SHP77 (cell line): Measurements from ENCODE around the gene ZFYVE27.

ENCODE experiments used
- DNase-seq, 2 experiments: peaks; one replicate each; lab custom pipeline; 2025; lab: John Stamatoyannopoulos, UW

ZFYVE27 gene

DNA sequence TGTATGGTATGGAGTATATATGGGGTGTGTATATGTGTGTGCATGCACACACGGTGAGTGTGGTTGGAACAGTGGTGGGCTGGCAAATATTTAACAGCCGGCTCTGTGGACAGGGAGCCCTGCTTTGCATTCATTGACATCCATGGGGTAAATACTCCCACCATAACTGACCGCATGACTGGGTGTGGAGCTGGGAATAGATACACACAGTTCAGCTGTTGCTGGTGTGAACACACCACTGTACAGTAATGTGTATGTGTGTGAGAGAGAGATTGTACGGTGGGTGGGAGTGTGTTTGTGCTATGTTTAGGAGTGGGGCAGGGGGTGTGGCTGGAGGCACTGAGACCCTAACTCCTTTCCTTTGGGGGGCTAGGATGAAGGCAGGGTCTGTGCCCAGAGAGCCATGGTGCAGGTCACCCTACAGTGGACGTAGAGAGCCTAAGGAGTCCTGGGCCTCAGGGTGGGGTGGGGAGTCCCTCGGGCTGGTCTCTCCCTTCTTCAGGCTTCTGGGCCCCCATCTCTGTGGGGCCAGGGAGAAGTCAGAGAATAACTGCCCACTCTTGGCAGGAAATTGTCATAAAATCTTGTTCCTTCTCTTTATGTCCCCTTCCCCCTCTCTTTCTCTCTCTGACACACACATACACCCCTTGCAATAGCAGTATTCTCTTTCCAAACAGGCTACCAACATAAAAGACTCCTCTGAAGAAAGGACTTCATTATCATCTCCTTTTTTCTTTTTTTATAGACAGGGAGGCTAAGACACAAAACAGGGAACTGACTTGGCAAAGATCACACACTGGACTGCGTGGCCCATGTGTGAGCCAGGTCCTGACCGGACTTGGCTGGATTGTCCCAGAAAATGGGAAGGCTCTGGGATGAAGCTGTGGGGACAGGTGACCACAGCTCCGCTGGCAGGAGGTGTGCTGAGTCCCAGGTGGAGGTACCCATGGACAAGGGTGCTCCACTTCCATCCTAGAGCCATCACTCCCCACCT lies 31.7 kb downstream of the ZFYVE27 start:
- no peak for DNase-seq

DNA sequence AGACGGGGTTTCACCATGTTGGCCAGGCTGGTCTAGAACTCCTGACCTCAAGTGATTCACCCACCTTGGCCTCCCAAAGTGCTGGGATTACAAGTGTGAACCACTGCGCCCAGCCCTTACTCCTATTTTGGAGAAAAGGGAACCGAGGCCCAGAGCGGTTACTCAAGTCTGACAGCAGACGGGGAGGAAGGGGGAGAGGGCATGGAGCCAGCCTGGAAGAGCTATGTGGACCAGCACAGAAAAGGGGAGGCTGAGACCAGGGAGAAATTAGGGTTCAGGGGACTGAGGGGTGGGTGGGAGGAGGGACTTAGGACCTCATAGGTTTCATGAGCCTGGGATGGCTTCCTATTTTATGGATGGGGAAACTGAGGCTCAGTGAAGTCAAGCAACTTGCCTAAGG lies 33.3 kb downstream of the ZFYVE27 start:
- DNase-seq, result no peak

DNA sequence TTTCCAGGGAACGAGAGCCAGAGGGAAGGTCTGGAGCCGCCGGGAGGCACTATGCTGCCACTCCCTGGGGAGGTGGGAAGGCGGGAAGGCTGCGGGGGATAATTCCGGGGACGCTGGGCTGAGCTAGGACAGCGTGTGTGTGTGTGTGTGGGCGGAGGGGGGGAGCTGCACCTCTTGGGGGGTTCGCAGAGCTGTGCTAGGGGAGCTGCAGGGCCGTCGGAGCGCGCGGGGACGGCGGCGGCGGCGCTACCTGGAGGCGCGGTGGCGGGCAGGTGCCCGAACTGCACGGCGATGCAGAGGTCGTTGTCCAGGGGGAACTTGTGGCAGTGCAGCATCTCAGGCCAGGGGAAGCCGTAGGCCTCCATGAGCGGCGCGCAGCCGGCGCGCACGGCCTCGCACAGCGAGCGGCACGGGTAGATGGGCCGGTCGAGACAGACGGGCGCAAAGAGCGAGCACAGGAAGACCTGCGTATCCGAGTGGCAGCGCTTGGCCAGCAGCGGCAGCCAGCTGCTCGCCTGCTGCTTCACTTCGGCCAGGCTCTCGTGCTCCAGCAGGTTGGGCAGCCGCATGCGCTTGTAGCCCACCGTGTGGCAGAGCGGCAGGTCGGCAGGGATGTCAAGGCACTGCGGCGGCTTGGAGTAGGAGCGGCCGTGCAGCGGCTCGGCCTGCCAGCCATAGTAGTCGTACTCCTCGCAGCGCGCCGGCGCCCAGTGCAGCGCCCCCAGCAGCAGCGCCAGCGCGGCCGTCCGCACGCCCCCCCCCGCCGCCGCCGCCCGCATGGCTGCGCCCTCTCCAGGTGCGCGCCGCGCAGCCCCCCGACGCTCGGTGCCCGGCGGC lies 34.3 kb downstream of the ZFYVE27 start:
- no peak for DNase-seq

DNA sequence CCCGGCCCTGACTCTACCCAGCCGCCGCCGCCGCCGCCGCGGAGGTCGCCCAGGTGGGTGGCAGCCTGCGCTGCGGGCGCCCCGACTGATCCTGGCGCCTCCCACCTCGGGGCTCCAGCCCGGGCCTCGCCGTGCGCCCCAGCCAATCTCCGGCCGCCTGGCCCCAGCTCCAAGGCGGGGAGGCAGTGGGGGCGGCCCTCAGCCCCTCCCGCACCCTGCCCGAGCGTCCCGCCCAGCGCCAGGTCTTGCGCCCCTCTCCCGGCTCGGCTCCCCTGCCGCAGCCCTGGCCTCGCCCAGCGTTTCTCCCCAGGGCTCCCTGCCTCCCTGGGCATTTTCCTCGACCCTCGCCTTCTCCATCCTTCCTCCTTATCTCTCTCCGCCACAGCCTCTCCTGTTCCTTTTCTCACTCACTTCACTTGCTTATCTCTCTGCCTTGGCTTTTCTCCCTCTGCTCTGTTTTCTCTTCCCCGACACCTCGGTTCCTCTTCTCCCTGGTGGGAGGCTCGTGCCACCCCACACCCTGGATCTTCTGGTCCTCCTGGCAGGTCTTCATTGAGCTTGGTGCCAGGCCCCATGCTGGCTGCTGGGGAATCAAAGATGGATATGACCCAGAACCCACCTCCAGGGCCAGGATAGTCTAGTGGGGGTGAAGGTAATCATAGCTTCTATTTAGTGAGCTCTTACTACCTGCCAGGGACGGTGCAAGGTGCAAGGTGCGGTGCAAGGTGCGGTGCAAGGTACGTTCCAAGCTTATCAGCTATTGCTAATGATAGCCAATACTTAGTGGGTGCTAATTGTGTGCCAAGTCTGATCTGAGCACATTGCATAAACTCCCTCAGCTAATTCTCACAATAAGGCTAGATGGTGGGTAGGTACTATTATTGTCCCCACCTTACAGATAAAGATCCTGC lies 35.2 kb downstream of the ZFYVE27 start, which contains the start of gene SFRP5:
SFRP5 (minus strand) TSS at position 87 of the 911 bp plus-strand sequence. CDS start 166 bp downstream, outside the sequence.
- no peak for DNase-seq

DNA sequence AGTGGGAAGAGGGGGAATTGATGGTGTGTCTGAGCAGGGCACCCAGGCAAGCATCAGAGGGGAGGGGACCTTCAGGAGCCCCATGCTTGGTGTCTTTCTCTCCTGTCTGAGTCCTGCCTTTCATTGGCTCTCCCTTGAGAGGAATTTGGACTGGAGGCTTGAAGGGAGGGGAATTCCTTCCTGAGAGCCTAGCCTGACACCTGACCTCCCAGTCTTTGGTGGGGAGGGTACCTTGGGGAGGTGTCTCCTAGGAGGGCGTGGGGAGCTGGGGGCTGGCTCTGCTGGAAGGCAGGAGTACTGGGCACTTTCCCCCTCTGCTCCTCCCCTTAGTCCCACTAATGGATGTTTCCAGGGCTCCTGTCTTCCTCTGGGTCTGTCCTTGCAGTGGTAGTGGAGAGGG lies 36.2 kb downstream of the ZFYVE27 start:
- DNase-seq, result no peak

DNA sequence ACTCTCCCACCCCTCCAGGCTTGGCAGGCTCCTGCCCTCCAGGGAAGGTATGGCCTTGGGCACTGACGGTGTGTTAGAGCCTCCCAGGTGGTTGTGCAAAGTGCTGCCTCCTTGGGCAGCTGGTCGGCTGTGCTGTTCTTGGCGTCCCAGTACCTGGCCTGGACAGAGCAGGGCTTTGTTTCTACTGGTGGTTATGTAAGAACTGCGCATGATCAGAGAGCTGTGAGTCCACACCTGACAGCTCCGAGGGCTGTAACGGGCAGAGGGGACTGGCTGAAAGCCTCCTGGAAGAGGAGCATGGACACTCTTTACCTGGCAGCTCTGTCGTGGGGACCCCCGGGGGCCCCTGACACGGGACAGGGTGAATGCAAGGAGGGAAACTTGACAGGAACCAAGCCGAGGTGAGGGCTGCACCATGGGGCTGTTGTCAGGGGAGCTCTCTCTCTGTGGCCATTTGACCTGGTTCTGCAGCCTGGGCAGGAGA lies 37.9 kb downstream of the ZFYVE27 start:
- DNase-seq, result no peak

DNA sequence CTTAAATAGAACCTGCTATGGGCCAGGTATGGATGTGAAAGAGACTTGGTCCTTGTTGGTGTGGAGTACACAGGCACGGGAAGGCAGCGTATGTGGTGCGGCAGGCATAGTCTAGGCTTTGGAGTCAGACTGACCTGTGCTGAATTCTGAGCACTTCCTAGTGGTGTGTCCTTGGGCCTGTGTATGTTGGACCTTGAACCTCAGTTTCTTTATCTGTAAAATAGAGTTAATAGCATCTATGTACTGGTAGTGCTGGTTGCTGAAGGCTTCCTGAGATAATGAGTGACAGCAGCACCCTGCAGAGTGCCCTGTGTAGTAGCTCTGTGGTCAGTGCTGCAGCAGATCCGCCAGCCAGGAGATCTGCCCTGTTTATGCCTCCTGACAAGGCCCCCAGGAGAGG lies 40.2 kb downstream of the ZFYVE27 start:
- no peak for DNase-seq

DNA sequence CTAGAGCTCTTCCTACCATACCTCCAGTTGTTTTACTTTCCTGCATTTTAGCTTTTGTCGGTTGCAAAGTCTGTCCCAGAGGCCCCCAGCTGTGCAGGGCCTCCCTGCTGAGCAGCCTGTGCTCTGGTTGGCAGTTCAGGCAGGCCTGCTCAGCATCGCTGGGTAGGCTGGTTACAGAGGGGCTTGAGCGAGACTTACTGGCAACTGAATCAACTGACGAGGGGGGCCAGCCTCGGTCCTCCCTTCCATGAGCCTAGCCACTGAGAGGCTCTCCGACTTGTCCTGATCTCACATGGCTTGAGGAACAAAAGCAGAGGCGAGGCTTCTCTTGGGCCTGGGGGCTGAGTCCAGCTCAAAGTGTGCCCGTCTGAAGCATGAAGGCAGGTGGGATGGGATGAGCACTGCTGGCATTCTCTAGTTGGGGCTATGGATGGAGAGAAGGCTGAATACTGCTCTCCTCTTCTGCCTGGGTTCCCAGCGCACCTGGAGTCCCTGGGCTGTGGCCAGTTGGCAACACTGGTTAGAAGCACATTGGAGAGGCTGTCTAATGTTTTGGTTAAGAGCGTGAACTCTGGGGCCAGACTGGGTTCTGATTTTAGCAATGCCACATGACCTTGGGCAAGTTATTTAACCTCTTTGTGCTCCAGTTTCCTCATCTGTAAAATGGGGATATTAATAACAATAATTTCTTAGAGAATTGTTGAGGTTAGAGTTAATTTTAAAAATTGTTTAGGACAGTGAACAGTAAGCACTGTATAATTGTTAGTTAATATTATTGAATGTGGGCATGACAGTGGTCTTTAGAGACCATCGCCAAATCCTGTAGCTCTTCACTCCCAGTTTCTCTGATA lies 41.7 kb downstream of the ZFYVE27 start:
- DNase-seq, result peak in 1 of 2 experiments; percentile 19

DNA sequence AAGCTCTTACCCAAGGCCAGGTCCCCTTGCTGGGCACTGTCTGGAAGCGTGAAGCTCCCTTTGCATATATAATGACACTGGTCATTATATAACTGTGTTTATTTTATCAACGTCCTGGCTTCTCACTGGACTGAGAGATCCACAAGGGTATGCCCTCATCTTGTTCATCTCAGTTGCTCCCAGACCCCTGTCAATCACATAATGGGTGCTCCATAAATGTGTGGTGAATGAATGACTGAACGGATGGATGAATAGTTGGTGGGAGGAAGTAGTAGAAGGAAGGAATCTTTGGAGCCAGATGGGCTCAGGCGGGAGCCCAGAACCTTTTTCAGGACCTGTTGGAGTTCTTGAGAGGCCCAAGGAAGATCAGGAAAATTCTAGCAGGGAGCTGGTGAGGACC lies 42.6 kb downstream of the ZFYVE27 start:
- no peak for DNase-seq

DNA sequence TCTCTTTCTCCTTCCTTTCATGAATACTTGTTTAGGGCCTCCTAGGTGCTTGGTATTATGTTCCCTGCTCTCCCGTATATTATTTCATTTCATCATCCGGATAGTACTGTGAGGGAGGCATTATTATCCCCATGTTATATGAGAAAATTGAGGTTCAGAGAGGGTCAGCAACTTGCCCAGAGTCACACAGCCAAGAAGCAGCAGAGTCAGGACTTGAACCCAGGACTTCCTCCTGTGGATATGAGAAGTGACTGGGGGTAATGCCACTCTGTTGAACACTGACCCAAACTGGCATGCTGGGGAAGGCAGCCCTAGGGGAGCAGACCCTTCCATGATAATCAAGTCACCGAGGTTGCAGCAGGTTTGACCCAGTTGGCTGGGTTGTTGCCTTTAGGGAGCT lies 43.0 kb downstream of the ZFYVE27 start:
- DNase-seq, result no peak

DNA sequence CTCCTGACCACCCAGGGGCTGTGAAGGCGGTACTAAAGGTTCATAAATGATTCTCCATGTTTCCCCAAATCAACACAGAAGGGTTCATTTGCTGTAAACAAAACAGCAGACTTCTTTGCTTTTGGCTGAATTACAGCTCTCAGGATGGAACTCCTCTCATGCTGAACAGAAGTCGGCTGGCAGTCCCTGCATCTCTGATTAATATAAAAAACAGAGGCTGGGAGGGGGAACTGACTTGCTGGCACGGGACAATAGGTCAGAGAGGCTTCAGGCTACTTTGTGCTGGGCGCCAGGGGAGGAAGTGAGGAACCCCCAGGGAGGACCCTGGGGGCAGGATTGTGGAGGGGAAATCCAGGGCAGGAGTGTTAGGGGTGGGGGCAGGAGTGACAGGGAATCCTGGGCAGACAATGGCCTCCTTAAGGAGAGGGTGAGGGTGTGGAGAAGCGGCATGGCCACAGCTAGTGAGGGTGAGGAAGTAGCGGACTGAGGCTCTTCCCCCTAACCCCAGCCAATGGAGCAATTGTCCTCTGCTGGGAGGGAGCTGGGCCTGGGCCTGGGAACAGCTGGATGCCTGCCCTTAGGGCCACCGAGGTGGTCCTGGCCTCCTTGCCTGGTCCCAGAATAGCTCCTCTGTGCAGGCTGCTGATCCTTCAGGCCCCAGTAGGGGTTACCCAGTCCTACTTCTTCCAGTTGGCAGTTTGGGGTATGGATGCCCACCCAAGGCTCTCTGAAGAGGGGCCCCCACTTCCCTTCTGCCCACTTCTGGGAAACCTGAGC lies 44.1 kb downstream of the ZFYVE27 start:
- DNase-seq, result no peak

DNA sequence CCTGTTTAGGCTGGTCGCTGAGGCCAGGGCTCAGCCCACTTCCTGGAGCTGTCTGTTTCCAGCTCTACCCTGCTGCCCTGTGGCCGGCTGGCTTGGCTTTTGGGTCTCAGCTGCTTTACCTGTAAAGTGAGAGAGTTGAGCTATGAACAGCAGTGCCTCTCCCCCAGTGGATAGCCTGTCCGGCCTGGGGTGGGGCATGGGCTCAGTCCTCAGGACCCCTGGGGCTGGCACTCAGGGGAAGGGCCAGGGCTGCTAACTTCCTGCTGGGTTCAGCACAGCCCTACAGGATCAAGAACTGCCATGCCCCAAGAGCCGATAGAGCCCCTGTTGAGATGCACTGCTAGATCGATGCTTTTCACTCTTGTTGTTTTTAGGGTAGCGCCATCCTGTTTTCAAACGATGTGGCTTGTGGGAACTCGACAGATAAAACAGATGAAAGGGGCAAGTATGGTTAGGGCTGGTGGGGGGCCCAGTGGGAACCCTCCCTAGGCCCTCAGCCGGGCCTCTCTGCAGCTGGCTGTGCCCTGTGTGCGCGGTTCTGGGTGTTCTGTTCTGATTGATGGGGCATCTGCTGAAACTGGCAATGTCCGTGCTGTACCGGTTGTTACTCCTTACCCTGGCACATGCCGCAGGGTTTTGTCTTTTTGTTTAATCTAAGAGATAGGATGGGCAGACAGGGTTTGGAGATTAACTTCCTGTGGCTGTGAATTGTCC lies 44.8 kb downstream of the ZFYVE27 start:
- DNase-seq, result no peak

DNA sequence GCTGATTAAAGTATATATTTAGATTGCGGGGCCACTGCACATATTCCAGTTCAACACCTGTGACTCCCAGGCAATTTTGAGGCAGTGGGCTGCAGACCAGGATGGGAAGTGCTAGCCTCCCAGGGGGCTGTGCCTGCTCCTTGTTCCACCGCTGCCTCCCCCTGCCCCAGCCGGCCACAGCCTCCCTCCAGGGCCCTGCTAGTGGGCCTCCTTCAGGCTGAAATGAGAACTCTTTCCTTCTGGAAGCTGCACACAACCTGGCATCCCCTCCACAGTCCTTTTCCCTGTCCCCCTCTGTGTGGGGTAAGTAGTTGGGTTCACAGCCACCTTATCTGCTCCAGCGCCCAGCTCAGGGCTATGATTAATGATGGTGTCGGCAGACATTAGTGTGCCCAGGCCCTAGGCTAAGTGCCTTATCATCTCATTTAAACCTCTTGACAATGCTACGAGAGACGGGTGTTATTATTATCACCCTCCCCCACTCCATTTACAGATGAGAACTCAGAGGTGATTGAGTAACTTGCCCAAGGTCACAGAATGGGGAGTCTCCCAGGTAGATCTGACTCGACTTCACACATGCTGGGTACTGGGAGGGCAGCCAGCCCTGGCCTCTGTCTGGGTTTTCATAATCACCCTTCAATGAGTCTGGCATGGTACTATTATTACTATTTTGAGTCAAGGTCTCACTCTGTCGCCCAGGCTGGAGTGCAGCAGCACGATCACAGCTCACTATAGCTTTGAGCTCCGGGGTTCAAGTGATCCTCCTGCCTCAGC lies 45.7 kb downstream of the ZFYVE27 start:
- no peak for DNase-seq

DNA sequence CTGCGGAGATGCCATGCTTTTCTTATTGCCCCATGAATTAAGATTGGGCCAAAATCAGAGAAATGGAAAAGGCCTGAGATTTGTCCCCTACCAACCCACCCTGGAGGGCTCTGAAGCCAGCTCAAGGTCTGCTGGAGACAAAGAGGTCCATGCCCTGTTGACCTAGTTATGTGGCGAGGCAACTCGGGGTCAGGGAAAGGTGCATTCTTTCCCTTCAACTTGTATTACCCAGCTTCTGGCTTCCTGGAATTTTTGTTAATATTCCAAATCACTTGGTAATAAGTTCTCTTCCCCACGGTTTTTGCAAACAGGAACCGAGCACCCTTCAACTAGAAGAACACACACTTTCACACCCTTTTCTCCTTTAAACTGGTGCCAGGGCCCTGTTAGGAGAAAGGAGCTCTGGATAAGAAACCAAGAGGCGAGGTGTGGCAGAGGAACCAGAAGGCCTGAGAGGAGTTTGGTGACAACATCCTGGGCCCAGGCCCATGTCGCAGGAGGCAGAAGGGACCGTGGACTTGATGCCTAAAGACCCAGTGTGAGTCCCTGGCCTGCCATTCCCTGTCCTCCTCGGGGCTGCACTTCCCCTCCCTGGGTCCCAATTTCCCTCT lies 47.4 kb downstream of the ZFYVE27 start:
- no peak for DNase-seq

DNA sequence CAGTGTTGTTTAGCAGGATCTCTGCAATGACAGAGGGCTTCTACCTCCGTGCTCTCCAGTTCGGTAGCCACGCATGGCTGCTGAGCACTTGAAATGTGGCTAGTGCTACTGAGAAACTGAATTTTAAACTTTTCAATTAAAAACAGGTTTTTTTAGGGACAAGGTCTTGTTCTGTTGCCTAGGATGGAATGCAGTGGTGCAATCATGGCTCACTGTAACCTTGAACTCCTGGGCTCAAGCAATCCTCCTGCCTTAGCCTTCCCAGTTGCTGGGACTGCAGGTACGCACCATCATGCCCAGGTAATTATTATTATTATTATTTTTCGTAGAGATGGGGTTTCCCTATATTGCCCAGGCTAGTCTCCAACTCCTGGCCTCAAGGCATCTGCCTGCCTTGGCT lies 48.3 kb downstream of the ZFYVE27 start:
- DNase-seq, result no peak

DNA sequence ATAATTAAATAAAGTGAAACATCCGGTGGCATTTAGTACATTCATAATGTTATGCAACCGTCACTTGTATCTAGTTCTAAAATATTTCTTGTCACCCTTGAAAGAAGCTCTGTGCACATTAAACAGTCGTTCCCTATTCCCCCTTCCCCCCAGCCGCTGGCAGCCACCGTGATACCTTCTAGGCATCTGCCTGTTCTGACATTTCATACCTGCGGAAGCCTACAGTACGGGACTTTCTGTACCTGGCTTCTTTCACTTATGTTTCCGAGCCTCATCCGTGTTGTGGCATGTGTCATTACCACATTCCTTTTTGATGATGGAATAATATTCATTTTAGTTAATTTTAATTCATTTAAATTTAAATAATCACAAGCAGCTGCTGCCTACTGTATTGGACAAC lies 48.8 kb downstream of the ZFYVE27 start:
- DNase-seq, result no peak

DNA sequence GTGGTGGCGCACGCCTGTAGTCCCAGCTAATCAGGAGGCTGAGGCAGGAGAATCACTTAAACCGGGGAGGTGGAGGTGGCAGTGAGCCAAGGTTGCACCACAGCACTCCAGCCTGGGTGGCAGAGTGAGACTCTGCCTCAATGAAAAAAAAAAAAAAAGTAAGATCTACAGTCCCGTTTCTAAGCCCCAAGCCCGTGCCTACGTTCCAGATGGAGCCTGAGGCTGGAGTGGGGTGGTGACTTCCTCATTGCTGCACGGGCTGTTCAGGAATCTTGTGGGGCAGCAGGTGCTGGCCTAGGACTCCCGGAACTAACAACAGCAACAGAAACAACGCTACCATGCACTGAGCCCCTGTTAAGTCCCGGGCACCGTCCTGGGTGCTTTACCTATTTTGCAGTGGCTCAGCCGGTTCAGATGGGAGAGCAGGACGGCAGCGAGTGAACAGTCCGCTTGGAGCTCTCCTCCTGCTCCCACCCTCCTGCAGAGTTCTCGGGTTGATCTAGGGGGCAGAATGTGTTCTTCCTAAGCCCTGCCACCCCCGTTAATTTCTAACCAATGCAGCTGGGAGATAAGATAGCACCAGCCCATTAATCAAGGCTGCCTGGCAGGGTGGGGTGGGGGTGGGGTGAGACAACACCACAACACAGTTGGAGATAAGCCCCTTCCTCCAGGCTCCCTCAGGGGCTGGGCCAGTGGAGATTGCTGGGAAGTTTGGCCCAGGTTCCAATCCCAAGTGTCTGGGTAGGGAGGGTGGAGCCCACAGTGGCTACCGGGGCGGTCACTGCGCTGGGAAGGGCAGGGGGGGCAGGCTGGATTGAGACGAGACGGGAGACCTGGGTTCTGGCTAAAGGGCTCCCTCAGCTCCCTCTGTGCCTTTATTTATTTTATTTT lies 51.9 kb downstream of the ZFYVE27 start:
- DNase-seq, result no peak
